Motor neuron (in vitro differentiated cells): ENCODE data around the gene RBM10. TPM values are rescaled to one million over a fixed set of nuclear protein-coding genes. Genes with fewer than 3 reads are reported as not detected.

ENCODE experiments used
- ATAC-seq, 8 experiments: fragments of 200-7000 bp; cut with Tn5 transposase; replicated peaks in 6 of 8; 2 replicates each; pipeline ENCODE4 v1.8.0; 2021; ENCODE audit warnings: mild to moderate bottlenecking in 8 of 8, moderate library complexity in 8 of 8
- H3K27ac ChIP-seq, 2 donors: fragments of 250-450 bp; sonication (Bioruptor Pico); 2 replicates each; pipeline ENCODE4 v1.9.0; 2021; ENCODE audit warnings: antibody characterized with exemption in 2 of 2, mild to moderate bottlenecking in 2 of 2, moderate library complexity in 1 of 2
- H3K4me1 ChIP-seq, 2 donors: fragments of 250-450 bp; sonication (Bioruptor Pico); replicated peaks in 1 of 2; 2 replicates each; pipeline ENCODE4 v1.6.1; 2021; ENCODE audit warnings: antibody characterized with exemption in 2 of 2, mild to moderate bottlenecking in 2 of 2, moderate library complexity in 1 of 2
- H3K4me3 ChIP-seq, 5 donors: fragments of 250-450 bp; sonication (Bioruptor Pico); 2 replicates each; pipeline ENCODE4 v1.9.0; 2021; ENCODE audit warnings: antibody characterized with exemption in 5 of 5, mild to moderate bottlenecking in 5 of 5, moderate library complexity in 4 of 5
- WGBS, 10 experiments: fragments of 450-650 bp; shearing (Covaris generic); methylation state at CpG; one replicate each; pipeline ENCODE4 v1.0.0; 2022; 5-methylcytosine and 5-hydroxymethylcytosine counted together
- in situ Hi-C, 9 experiments: fragments of 400-800 bp; cut with MboI; loops; one replicate each; pipeline ENCODE4 v1.15.0; 2021; ENCODE audit warnings: low sequenced_read_pairs in 9 of 9, low pct_unique_long_range_greater_than_20kb in 2 of 9; ENCODE audit not compliant: unreplicated experiment in 9 of 9
- total RNA-seq, 8 experiments: library from RNA; unstranded; fragments of 300-600 nt; gene quantifications; 2 replicates each; pipeline versions ENCODE4 v1.2.3 to v1.2.4, GENCODE V29; 2022

RBM10 gene
- total RNA-seq, 8 experiments from 2014 or later: 32.8 to 64.9 (median 39.9) TPM

DNA sequence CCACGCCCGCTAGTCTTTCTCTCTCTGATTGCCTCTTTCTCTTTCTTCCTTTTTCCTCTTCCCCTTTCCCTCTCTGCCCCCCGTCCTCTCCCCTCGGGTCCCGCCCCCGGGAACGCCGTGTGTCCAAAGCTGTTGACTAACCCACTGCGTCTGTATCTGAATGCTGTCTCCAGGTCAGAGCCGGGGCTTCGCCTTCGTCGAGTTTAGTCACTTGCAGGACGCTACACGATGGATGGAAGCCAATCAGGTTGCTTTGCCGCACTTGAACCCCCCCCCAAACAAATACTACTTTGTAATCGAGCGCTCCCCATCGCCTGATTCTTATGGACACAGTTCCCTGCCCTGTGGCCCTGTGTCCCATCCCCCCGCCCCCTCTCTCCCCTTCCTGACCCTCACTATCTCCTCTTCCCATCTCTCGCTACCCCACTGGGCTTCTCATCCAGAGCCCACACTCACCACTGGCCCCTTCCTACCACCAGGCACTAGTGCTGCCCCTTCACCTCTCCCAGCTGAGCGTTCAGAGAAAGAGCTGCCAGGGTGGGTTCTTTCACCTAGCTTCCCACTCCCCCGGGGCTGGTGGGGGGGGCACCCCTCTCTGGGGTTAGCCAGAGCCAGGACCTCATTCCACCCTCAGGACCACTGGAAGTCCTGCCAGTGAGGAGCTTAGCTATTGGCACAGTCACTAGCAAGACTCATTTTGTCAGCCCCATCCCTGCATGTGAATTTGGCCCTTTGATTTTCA is 30.0 kb downstream of the RBM10 start:
- Histone ChIP-seq H3K4me1 (no peaks in the 10 kb centered on the region), H3K4me3 (no peak overlapping the region), H3K27ac (no peak overlapping the region)
- in situ Hi-C loops: loop anchor here in 2 of 9 experiments (25.0 kb wide), 1 partner anchor 337 kb away; no protein-coding TSS in a partner anchor
- no CpG with 5 or more reads among the region's 23 CpGs for WGBS, 10 experiments
- ATAC-seq: no peak

DNA sequence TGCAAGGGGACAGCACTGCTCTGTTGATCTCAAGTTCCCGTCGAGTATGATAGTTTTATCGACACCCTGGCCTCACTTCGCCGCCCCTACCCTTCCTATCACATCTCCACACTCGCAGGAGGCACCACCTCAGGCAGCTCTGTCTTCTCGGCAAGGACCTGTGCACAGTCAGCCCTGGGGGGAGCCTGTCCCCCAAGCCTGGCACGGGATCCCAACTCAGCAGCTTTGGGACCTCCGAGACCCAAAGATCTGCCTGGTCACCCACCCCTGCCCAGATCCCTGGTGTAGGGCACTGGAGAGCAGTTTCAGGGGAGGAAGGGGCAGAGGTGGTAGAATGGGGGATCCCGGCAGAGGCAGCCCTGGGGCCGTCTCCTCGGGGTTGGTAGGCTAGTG is 30.6 kb downstream of the RBM10 start:
- ATAC-seq: no peak
- in situ Hi-C loops: loop anchor here in 2 of 9 experiments (25.0 kb wide), 1 partner anchor 337 kb away; no protein-coding TSS in a partner anchor
- 53% methylated on average over 4 of the region's 12 CpGs; no CpG with 5 or more reads in 9 of the 10 experiments for WGBS, 10 experiments
- Histone ChIP-seq H3K27ac (no peak overlapping the region), H3K4me1 (no peaks in the 10 kb centered on the region), H3K4me3 (no peak overlapping the region)

GRCh38 chrX:47176101-47176740 is 31.2 kb downstream of the RBM10 start:
- in situ Hi-C loops: loop anchor here in 2 of 9 experiments (25.0 kb wide), 1 partner anchor 336 kb away; no protein-coding TSS in a partner anchor
- 40 to 73% methylated on average over 1 to 3 of the region's 23 CpGs; no CpG with 5 or more reads in 8 of the 10 experiments for WGBS, 10 experiments
- H3K27ac ChIP-seq: no peak overlapping the region

GRCh38 chrX:47177079-47177478 is 32.1 kb downstream of the RBM10 start:
- Histone ChIP-seq H3K4me3 (no peak overlapping the region), H3K27ac (no peak overlapping the region), H3K4me1 (no peaks in the 10 kb centered on the region)
- in situ Hi-C loops: loop anchor here in 2 of 9 experiments (25.0 kb wide), 1 partner anchor 335 kb away; no protein-coding TSS in a partner anchor
- ATAC-seq: no peak
- 0% methylated on average over 1 of the region's 2 CpGs; no CpG with 5 or more reads in 9 of the 10 experiments for WGBS, 10 experiments

More at GRCh38 chrX:47176101-47176740, 31.2 kb downstream of the RBM10 start:
- Histone ChIP-seq H3K4me3 (no peak overlapping the region), H3K4me1 (no peaks in the 10 kb centered on the region)
- no peak for ATAC-seq

DNA sequence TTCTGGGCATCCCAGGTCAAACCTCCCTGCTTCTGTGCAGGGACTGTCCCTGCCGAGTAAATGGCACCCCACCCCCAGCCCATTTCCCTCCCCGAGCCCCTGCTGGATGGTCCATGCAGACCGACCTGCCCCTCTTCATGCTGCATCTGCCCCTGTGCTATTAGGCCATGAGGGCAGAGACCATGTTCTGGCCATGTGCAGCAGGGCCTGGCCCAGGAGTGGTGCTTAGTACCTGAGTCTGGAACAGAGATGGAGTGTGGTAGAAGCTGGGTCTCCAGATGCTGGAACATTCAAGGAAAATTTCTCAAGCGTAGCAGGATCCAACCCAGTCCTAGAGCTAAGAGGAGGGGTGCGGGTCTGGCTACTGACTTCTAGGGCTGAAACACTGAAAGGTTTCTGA is 33.3 kb downstream of the RBM10 start:
- Histone ChIP-seq H3K27ac (no peak overlapping the region), H3K4me3 (no peak overlapping the region), H3K4me1 (no peaks in the 10 kb centered on the region)
- 17 to 61% methylated on average over 1 to 2 of the region's 5 CpGs; no CpG with 5 or more reads in 8 of the 10 experiments for WGBS, 10 experiments
- in situ Hi-C loops: loop anchor here in 2 of 9 experiments (25.0 kb wide), 1 partner anchor 334 kb away; no protein-coding TSS in a partner anchor
- no peak for ATAC-seq

DNA sequence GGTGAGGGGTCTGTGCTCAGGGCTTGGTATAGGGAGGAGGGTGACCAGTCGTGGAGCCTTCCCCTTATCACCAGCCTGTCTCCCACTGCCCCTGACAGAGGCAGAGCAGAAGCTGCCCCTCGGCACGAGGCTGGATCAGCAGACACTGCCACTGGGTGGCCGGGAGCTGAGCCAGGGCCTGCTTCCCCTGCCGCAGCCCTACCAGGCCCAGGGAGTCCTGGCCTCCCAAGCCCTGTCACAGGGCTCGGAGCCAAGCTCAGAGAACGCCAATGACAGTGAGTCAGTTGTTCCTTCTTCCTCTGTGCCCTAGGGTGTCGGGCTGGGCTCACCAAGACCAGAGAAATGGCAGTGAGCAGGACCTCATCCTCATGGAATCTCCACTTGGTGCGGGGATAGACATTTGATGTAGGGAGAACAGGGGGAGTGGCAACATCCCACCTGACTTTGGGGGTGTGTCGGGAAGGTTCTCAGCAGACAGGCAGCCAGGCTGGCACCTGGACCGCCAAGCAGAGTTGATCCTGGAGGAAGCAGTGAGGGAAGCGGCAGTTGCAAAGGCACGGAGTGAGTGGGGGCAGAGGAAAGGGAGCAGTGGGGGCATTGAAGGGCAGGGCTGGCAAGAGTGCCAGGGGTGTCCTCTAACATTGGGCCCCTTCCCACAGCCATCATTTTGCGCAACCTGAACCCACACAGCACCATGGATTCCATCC is 34.4 kb downstream of the RBM10 start:
- peak in 1 of 8 experiments; percentile 48 for ATAC-seq
- Histone ChIP-seq H3K27ac (no peak overlapping the region), H3K4me3 (no peak overlapping the region), H3K4me1 (no peaks in the 10 kb centered on the region)
- 78 to 100% (median 100%) methylated on average over 1 to 4 of the region's 14 CpGs; no CpG with 5 or more reads in 7 of the 10 experiments for WGBS, 10 experiments
- in situ Hi-C loops: loop anchor here in 2 of 9 experiments (25.0 kb wide), 1 partner anchor 333 kb away; no protein-coding TSS in a partner anchor

- Histone ChIP-seq H3K27ac (no peak overlapping the region), H3K4me1 (no peaks in the 10 kb centered on the region), H3K4me3 (no peak overlapping the region)
- WGBS, 10 experiments: 95% methylated on average over 7 of the region's 18 CpGs; no CpG with 5 or more reads in 9 of the 10 experiments
- no peak for ATAC-seq
- in situ Hi-C loops: loop anchor here in 2 of 9 experiments (25.0 kb wide), 1 partner anchor 332 kb away; no protein-coding TSS in a partner anchor
Observed at GRCh38 chrX:47179928-47180255, 34.9 kb downstream of the RBM10 start.

DNA sequence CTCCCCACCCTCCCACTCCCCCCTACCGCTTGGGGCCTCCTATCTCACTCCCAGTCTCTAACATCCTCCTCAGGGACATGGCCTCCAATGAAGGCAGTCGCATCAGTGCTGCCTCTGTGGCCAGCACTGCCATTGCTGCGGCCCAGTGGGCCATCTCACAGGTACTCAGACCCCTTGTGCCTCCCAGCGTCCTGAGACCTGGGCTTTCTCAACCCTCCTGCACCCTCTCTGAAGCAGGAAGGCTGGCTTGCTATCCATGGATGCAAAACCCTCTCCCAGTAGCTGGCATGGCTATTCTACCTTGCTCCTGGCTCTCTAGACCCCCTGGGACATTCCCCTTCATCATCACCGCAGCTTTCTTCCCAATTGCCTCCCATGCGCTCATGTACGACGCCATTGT is 35.3 kb downstream of the RBM10 start:
- ATAC-seq: no peak
- no peak overlapping the region for H3K27ac ChIP-seq
- no peaks in the 10 kb centered on the region for H3K4me1 ChIP-seq
- no peak overlapping the region for H3K4me3 ChIP-seq
- 31 to 62% methylated on average over 3 to 6 of the region's 8 CpGs; no CpG with 5 or more reads in 8 of the 10 experiments for WGBS, 10 experiments
- in situ Hi-C loops: loop anchor here in 2 of 9 experiments (25.0 kb wide), 1 partner anchor 332 kb away; no protein-coding TSS in a partner anchor

DNA sequence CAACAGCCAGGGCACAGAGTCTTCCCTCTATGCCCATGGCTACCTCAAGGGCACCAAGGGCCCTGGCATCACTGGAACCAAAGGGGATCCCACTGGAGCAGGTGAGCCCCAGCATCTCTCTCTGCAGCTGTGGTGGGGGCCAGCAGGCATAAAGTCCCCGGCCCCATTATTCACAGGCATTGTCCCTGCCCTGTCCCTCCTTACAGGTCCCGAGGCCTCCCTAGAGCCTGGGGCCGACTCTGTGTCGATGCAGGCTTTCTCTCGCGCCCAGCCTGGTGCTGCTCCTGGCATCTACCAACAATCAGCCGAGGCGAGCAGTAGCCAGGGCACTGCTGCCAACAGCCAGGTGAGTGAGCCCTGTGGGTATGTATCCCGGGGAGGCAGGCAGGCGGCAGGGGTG is 36.3 kb downstream of the RBM10 start:
- no peak overlapping the region for H3K27ac ChIP-seq
- no CpG with 5 or more reads among the region's 10 CpGs for WGBS, 10 experiments
- no peaks in the 10 kb centered on the region for H3K4me1 ChIP-seq
- in situ Hi-C loops: loop anchor here in 2 of 9 experiments (25.0 kb wide), 1 partner anchor 331 kb away; no protein-coding TSS in a partner anchor
- H3K4me3 ChIP-seq: no peak overlapping the region
- no peak for ATAC-seq

DNA sequence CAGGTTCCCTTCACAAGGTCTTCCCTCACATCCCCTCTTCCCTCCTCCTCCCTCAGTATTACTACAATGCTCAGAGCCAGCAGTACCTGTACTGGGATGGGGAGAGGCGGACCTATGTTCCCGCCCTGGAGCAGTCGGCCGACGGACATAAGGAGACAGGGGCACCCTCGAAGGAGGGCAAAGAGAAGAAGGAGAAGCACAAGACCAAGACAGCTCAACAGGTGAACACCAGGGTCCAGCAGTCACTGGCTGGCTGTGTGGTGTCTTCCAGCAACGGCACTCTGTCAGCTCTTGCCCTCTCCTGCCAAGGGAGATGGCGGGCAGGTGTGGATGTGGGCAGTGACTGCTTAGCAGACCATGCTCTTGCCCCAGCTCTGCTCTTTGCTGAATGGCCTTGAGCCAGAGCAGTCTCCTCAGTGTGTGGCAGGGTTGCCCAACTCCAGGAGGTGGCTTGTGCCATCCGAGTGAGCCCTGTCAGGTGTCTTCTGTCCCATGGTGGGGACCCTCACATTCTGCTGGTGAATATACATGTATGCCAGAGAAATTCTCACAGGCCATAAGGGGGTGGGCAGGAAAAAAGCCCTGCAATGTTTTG is 37.2 kb downstream of the RBM10 start:
- 84 to 100% methylated on average over 1 to 6 of the region's 9 CpGs; no CpG with 5 or more reads in 8 of the 10 experiments for WGBS, 10 experiments
- Histone ChIP-seq H3K27ac (no peak overlapping the region), H3K4me3 (no peak overlapping the region), H3K4me1 (no peaks in the 10 kb centered on the region)
- in situ Hi-C loops: loop anchor here in 2 of 9 experiments (25.0 kb wide), 1 partner anchor 330 kb away; no protein-coding TSS in a partner anchor
- peak in 1 of 8 experiments; percentile 29 for ATAC-seq

GRCh38 chrX:47184486-47184885 is 39.5 kb downstream of the RBM10 start:
- Histone ChIP-seq H3K4me3 (no peak overlapping the region), H3K4me1 (no peaks in the 10 kb centered on the region), H3K27ac (no peak overlapping the region)
- whole genome bisulfite sequencing, 10 experiments: 63% methylated on average over 3 of the region's 4 CpGs; no CpG with 5 or more reads in 9 of the 10 experiments
- ATAC-seq: no peak
- in situ Hi-C loops: loop anchor here in 2 of 9 experiments (25.0 kb wide), 1 partner anchor 328 kb away; no protein-coding TSS in a partner anchor

DNA sequence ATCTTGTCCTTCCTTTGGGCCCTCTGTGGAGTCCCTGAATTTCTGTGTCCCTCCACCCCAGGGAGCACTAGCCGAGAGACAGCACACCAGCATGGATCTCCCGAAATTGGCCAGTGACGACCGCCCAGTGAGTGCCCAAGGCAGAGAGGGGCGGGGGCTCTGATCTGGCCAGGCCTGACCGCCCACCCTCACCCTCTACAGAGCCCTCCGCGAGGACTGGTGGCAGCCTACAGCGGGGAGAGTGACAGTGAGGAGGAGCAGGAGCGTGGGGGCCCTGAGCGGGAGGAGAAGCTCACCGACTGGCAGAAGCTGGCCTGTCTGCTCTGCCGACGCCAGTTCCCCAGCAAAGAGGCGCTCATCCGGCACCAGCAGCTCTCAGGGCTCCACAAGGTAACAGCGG is 40.2 kb downstream of the RBM10 start:
- Histone ChIP-seq H3K27ac (no peak overlapping the region), H3K4me3 (no peak overlapping the region), H3K4me1 (no peaks in the 10 kb centered on the region)
- no peak for ATAC-seq
- in situ Hi-C loops: loop anchor here in 2 of 9 experiments (25.0 kb wide), 1 partner anchor 327 kb away; no protein-coding TSS in a partner anchor
- WGBS, 10 experiments: 60 to 100% (median 80%) methylated on average over 1 to 4 of the region's 17 CpGs; no CpG with 5 or more reads in 6 of the 10 experiments
